Stimulated activated CD4-positive, alpha-beta T cell treated with anti-CD3 and anti-CD28 coated beads, Interleukin-15, amount 100 ng/mL, for 48 hours (primary cell): ENCODE data around the gene SNRNP70.
A peak's percentile ranks its signal among the peaks of the same experiment; 100 is the strongest.

Experiments
- DNase-seq, 2 donors: peaks; one replicate each; pipeline ENCODE4 v3.0.0-alpha.2; 2020; ENCODE audit warnings: low read depth in 2 of 2

Gene SNRNP70

GRCh38 chr19:49148044-49148682 is 62.9 kb downstream of the SNRNP70 start:
- DNase-seq = no peak

- DNase-seq = peak; percentile 74 to 86
These were observed 63.8 kb downstream of the SNRNP70 start for GRCh38 chr19:49148784-49149651.

GRCh38 chr19:49149652-49150105 is 64.4 kb downstream of the SNRNP70 start:
- DNase-seq = no peak

- peak in 1 of 2 donors; percentile 18 for DNase-seq
These were observed 65.1 kb downstream of the SNRNP70 start for GRCh38 chr19:49150106-49150943.

DNA sequence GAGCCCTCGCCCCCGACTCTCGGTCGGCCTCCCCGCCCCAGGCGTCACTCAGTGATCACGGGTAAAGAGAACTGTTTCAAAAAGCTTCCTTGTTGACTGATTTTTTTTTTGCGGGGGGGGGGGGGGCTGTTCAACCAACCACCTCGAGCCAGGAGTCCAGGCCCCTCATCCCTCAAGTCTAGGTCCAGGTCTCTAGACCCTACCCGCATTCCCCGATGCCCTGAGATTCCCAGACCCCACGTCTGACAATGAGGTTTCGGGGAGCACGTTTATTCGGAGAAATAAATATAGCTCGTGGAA is 65.6 kb downstream of the SNRNP70 start:
- no peak for DNase-seq

GRCh38 chr19:49151267-49152118 is 66.2 kb downstream of the SNRNP70 start:
- DNase-seq = no peak

- DNase-seq = no peak
These were observed 66.9 kb downstream of the SNRNP70 start for GRCh38 chr19:49152119-49152550.

DNA sequence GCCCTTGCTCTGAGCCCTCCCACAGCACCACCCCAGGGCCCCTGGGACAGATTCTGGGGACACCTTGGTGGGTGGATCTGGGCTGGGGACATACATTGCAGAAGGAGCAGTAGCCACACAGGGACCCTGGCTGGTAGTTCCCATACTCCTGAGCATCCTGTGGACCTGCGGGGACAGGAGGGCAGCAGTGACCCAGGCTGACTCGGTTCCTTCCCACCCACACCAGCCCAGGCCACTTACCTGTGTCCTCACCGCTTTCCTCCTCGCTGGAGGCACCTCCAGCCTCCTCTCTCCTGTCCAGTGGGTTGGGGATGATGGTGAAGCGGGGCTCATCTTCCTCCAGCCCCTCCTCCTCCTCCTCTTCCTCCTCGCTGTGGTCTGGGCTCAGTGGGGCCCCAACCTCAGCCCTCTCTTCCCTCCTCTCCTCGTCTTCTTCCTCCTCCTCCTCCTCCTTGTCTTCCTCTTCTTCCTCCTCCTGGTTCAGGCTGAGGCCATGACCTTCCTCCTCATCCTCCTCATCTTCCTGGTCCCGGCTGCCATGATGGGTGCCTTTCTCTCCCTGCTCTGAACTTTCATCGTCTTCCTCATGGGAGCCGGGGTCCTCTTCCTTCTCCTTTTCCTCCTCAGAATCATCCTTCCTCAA is 68.0 kb downstream of the SNRNP70 start:
- DNase-seq = no peak

DNA sequence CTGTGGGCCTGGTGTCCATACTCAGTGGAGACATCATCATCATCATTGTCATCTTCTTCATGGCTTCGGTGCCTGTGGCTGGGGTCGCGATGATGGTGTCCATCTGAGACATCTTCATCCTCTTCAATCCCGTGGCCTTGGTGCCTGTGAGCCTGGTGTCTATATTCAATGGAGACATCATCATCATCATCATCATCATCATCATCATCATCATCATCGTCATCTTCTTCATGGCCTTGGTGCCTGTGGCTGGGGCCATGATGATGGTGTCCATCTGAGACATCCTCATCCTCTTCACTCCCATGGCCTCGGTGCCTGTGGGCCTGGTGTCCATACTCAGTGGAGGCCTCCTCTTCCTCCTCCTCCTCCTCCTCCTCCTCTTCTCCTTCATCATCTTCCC is 69.0 kb downstream of the SNRNP70 start:
- no peak for DNase-seq

GRCh38 chr19:49155005-49155819 is 70.0 kb downstream of the SNRNP70 start, which contains the start of gene HRC:
HRC (minus strand) TSS chr19:49155396; CDS start chr19:49155237, 159 bp downstream.
- DNase-seq = no peak

- DNase-seq = no peak
These were observed 70.6 kb downstream of the SNRNP70 start for GRCh38 chr19:49155820-49156346.

DNA sequence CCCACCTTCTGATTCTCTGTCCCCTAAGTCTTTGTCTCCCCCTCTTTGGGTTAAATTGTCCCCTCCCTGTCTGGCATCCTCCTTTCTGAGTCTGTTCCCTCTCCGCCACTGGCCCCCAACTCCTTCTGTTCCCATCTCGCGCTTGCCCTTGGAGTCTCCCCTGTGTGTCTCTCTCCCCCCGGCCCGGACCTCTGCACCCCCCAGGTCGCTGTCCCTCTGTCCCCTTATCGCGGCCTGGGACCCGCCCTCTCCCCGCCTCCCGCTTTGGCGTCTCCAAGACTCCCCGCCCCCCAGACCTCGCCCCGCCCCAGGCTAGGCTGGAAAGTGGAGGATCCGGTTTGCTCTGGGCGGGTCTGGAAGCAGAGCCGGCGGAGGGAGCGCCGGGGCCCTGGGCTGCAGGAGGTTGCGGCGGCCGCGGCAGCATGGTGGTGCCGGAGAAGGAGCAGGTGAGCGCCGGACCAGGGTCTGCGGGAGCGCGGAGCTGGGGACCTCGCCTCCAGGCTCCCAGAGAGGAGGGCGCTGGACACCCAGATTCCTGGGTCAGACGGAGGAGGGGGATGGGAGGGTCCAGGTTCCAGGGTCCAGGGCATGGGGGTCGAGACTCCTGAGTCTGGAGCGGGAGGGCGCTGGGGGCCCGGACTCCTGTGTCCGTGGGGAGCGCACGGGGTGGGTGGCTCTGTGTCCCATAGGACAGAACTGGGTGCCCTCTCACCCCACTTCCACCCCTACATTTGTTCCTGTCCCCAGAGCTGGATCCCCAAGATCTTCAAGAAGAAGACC is 72.4 kb downstream of the SNRNP70 start, which contains the start of gene TRPM4:
Gene TRPM4 (plus strand): TSS at position 348 of the 780 bp plus-strand sequence. CDS start 75 bp downstream, at position 423.
- peak in 1 of 2 donors; percentile 51 for DNase-seq
